Measurements from ENCODE around the gene KRT37.

Gene KRT37

GRCh38 chr17:41413353-41413957 lies 10.9 kb downstream of the KRT37 start:
- Histone ChIP-seq H3K79me2 (ENCODE audit: insufficient read depth, low read depth) (no peaks in the 10 kb centered on the region), H4K20me1 (ENCODE audit: insufficient read depth) (no peaks in the 10 kb centered on the region), H3K4me2 (no peak overlapping the region), H3K9ac (no peak overlapping the region), H3K27me3 (ENCODE audit: insufficient read depth, low read depth) (no peaks in the 10 kb centered on the region), H3K36me3 (ENCODE audit: insufficient read depth) (no peaks in the 10 kb centered on the region), H3K27ac (no peak overlapping the region), H2AFZ (ENCODE audit: low read depth) (no peak overlapping the region), H3K4me3 (IDR thresholded peaks at IDR 0.05; ENCODE audit: insufficient read depth, low read depth, low read length) (no peak overlapping the region), H3K4me1 (ENCODE audit: low read depth, poor library complexity, severe bottlenecking) (no peaks in the 10 kb centered on the region)
- TF ChIP-seq CTCF (conservative IDR thresholded peaks at IDR 0.05; ENCODE audit: low read depth, low read length), result no peak

GRCh38 chr17:41411072-41411840 lies 13.1 kb downstream of the KRT37 start:
- Histone ChIP-seq H4K20me1 (ENCODE audit: insufficient read depth) (no peaks in the 10 kb centered on the region), H3K27me3 (ENCODE audit: insufficient read depth, low read depth) (no peaks in the 10 kb centered on the region), H3K27ac (no peak overlapping the region), H3K4me1 (ENCODE audit: low read depth, poor library complexity, severe bottlenecking) (no peaks in the 10 kb centered on the region), H3K4me3 (IDR thresholded peaks at IDR 0.05; ENCODE audit: insufficient read depth, low read depth, low read length) (no peak overlapping the region), H3K79me2 (ENCODE audit: insufficient read depth, low read depth) (no peaks in the 10 kb centered on the region), H3K36me3 (ENCODE audit: insufficient read depth) (no peaks in the 10 kb centered on the region), H3K4me2 (no peak overlapping the region), H2AFZ (ENCODE audit: low read depth) (no peak overlapping the region), H3K9ac (no peak overlapping the region)
- no peak for TF ChIP-seq CTCF (conservative IDR thresholded peaks at IDR 0.05; ENCODE audit: low read depth, low read length)

- Histone ChIP-seq H3K79me2 (ENCODE audit: insufficient read depth, low read depth) (no peaks in the 10 kb centered on the region), H4K20me1 (ENCODE audit: insufficient read depth) (no peaks in the 10 kb centered on the region), H3K4me2 (no peak overlapping the region), H2AFZ (ENCODE audit: low read depth) (no peak overlapping the region), H3K27me3 (ENCODE audit: insufficient read depth, low read depth) (no peaks in the 10 kb centered on the region), H3K4me1 (ENCODE audit: low read depth, poor library complexity, severe bottlenecking) (no peaks in the 10 kb centered on the region), H3K9ac (no peak overlapping the region), H3K27ac (no peak overlapping the region), H3K36me3 (ENCODE audit: insufficient read depth) (no peaks in the 10 kb centered on the region), H3K4me3 (IDR thresholded peaks at IDR 0.05; ENCODE audit: insufficient read depth, low read depth, low read length) (no peak overlapping the region)
- no peak for TF ChIP-seq CTCF (conservative IDR thresholded peaks at IDR 0.05; ENCODE audit: low read depth, low read length)
These were observed 17.2 kb downstream of the KRT37 start for GRCh38 chr17:41407226-41407625.

- H3K79me2 ChIP-seq (ENCODE audit: insufficient read depth, low read depth), result no peaks in the 10 kb centered on the region
These were observed 18.2 kb downstream of the KRT37 start for GRCh38 chr17:41406205-41406604.

More at GRCh38 chr17:41406205-41406604, 18.2 kb downstream of the KRT37 start:
- Histone ChIP-seq H3K36me3 (ENCODE audit: insufficient read depth) (no peaks in the 10 kb centered on the region), H4K20me1 (ENCODE audit: insufficient read depth) (no peaks in the 10 kb centered on the region), H3K9ac (no peak overlapping the region), H3K4me1 (ENCODE audit: low read depth, poor library complexity, severe bottlenecking) (no peaks in the 10 kb centered on the region), H3K4me2 (no peak overlapping the region), H3K4me3 (IDR thresholded peaks at IDR 0.05; ENCODE audit: insufficient read depth, low read depth, low read length) (no peak overlapping the region), H3K27me3 (ENCODE audit: insufficient read depth, low read depth) (no peaks in the 10 kb centered on the region), H2AFZ (ENCODE audit: low read depth) (no peak overlapping the region), H3K27ac (no peak overlapping the region)
- no peak for TF ChIP-seq CTCF (conservative IDR thresholded peaks at IDR 0.05; ENCODE audit: low read depth, low read length)
